T-helper 2 cell treated with Interferon-gamma antibody and Interleukin-4, amounts not matched to agents 100 ng/mL and 5 ng/mL, for 36 hours (primary cell): ENCODE measurements around the gene ADGRG1. TPM values are rescaled to one million over a fixed set of nuclear protein-coding genes. Genes with fewer than 3 reads are reported as not detected.

Experiments
- intact Hi-C: fragments of 100-400 bp; cut with micrococcal nuclease; formaldehyde crosslinking; loops from one replicate; pipeline ENCODE4 v1.15.1; 2023
- total RNA-seq: library from RNA; stranded (reverse); gene quantifications from 2 replicates; pipeline ENCODE4 v1.2.3, GENCODE V29; 2022

Gene ADGRG1
- total RNA-seq, 1 donor from 2014 or later: 2.4 TPM

- intact Hi-C loops: no loop called here
Measured at GRCh38 chr16:57679016-57679415, 50.6 kb downstream of the ADGRG1 start.

DNA sequence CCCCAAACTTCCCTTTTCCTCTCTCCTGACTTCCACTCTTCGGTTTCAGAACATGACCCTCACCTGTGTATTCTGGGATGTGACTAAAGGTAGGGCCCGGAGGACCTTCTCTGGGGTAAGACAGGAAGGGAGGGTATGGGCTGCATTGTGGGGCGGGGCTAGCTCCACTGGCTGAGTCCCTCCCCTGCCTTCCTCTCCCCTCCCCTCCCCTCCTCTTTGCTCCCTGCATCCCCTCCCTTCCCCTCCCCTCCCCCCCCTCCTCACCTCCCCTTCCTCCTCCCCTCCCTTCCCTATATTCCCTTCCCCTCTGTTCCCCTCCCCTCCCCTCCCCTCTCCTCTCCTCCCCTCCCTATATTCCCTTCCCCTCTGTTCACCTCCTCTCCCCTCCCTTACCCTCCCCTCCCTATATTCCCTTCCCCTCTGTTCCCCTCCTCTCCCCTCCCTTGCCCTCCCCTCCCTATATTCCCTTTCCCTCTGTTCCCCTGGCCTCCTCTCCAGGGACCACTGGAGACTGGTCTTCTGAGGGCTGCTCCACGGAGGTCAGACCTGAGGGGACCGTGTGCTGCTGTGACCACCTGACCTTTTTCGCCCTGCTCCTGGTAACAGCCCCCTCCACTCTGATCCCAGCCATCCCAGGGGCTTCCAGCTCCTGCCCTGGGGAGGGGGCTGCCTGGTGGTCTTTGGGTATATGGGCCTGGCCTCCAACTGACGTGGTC, 51.5 kb downstream of the ADGRG1 start:
- intact Hi-C loops: no loop called here

- intact Hi-C loops: no loop called here
Measured at GRCh38 chr16:57680842-57681375, 52.5 kb downstream of the ADGRG1 start.

DNA sequence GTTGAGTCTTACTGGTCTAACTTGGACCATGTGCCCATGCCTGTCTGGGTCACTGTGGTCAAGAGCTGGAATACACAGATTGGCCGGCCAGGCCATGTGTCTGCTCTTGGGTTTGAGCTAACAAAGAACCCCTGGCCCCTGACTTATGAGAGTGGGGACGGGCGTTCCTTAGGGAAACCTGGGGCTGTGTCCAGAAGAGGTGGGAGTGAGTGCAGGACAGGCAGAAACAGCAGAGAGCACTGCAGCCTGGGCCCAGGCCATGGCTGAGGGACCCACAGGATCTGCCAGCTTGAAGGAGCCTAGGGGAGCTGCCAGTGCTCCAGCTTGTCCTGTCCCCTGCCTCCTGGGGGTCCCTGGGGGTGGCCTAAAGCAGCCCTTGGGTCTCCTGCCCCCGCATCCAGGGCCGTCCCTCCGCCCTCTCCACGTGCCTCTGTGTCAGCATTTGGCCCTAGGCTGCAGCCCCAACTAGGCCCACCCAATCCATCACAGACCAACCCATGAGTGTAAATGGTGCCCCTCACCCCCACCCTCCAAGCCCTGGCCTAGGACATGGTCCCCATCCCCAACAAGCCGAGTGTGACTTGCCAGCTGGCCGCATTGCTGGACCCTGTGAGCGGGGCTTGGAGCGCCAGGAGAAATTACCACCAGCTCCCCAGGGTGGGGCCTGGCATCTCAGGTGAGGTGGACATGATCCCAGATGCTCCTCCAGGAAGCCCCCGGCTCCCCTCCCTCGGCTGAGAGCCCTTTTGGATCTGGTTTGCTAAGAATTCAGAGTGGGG, 53.7 kb downstream of the ADGRG1 start:
- intact Hi-C loops: no loop called here

GRCh38 chr16:57682809-57683635, 54.6 kb downstream of the ADGRG1 start:
- intact Hi-C loops: no loop called here

DNA sequence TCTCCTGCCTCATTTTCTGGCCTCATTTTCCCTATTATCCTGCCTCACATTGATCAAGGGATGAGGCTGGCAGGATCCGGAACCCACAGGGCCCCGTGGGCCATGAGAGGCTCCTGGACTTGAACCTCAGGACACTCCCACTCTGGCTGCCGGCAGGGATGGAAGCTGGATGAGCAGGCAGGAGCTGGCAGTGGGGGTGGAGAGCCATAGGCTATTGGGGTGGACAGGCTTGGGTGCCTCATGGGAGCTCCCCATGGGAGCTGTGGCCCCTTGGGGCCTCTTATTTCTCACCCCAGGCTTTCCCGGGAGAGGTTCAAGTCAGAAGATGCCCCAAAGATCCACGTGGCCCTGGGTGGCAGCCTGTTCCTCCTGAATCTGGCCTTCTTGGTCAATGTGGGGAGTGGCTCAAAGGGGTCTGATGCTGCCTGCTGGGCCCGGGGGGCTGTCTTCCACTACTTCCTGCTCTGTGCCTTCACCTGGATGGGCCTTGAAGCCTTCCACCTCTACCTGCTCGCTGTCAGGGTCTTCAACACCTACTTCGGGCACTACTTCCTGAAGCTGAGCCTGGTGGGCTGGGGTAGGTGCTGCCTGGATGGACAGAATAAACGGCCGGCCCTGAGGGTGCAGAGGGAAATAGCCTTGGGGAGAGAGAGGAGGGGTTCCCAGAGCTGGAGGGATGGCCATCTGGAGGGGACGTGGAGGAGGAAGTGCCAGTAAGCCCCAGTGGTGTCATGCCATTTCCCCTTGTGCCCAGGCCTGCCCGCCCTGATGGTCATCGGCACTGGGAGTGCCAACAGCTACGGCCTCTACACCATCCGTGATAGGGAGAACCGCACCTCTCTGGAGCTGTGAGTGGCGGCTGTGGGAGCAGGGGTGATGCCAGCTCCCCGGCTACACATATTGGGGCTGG, 55.5 kb downstream of the ADGRG1 start:
- intact Hi-C loops: no loop called here

DNA sequence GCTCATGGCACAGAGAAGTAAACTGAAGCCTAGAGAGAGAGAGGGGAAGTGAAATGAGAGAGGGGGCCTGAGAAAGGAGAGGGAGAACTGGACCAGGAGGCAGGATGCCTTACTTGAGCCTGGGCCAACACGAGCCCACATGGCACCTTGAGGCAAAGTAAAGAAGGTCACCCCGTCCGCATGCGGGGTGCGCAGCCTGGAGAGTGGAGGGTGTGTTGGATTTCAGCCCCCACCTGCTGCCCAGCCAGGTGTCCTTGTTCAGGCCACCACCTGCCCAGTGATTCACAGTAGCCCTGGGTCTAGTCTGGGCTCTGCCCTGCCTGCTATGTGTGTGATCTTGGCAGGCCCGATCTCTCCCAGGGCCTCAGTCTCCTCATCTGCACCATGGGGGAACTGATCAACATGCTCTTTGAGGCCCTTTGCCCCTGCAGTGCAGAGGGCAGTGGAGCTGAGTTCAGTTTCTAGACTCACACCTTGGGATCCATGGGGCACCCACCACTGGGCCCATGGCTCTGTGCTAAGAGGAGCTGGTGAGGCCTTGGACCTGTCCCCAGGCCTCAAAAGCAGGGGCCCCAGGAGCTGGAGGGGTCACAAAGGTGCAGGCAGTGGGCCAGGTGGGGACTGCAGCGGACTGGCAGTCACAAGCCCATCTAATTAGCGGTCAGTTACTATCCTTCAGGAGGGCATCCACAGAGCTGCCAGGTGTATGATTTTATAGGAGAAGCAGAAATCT, 56.4 kb downstream of the ADGRG1 start:
- intact Hi-C loops: no loop called here

DNA sequence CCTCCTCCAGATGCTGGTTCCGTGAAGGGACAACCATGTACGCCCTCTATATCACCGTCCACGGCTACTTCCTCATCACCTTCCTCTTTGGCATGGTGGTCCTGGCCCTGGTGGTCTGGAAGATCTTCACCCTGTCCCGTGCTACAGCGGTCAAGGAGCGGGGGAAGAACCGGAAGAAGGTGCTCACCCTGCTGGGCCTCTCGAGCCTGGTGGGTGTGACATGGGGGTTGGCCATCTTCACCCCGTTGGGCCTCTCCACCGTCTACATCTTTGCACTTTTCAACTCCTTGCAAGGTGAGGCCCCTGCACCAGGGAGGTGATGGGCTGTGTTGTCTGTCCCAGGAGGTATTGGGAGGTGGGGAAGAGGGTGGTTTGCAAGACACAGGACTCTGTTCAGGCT, 57.2 kb downstream of the ADGRG1 start:
- intact Hi-C loops: no loop called here

- intact Hi-C loops: no loop called here
Measured at GRCh38 chr16:57686577-57686976, 58.1 kb downstream of the ADGRG1 start.

DNA sequence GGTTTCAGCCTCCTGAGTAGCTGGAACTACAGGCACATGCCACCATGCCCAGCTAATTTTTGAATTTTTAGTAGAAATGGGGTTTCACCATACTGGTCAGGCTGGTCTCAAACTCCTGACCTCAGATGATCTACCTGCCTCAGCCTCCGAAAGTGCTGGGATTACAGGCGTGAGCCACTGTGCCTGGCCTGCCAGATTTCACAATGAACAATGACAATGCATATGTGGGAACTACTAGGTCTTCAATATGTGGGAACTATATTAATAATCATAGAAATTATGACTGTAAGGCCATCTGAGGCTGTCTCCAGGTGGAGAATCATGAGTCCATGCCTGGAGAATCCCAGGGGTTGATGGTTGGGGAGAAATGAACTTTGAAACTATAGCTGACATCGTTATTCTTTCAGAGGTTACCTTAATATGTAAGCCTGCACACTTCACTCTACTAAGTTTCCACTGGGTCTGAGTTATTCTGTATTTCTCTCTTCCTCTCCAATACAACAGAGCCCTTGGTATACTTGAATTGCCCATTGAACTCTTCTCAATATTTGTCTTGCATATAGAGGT, 59.0 kb downstream of the ADGRG1 start:
- intact Hi-C loops: no loop called here

- intact Hi-C loops: no loop called here
Measured at GRCh38 chr16:57688487-57688986, 60.1 kb downstream of the ADGRG1 start.

GRCh38 chr16:57688987-57689761, 60.7 kb downstream of the ADGRG1 start:
- intact Hi-C loops: no loop called here

DNA sequence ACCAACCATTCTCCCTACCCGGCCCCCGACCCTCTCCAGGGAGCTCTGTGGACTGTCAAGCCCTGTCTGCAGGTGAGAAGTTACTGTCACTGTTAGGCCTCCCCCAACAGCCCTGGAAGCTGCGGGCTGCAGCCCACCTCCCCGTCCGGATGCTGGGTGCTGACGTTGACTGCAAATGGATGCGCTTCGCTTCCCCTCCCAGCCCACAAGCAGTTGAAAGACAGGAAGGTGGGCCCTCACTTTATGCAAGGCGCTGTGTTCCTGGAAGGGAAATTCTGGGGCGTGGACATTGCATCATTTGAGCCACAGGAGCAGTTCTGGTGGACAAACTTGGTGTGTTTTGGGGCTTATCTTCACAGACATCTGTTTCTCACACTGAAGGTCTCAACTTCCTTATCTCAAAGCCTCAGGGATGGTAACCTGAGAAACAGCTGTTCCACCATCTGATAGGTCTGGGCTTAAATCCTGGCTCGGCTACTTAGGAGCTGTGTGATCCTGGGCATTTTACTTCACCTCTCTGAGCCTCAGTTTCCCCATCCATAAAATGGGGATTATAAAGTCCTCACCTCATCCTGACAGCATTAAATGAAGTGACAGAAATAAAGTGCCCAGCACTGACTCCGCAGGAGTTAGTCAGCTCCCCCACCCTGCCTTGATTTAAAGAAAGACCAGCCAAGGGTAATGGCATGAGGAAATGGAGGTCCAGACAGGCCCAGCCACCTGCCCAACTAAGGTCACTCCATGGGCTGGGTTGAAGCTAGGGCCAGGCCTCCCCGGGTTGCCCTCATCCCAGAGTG, 61.5 kb downstream of the ADGRG1 start:
- intact Hi-C loops: no loop called here

DNA sequence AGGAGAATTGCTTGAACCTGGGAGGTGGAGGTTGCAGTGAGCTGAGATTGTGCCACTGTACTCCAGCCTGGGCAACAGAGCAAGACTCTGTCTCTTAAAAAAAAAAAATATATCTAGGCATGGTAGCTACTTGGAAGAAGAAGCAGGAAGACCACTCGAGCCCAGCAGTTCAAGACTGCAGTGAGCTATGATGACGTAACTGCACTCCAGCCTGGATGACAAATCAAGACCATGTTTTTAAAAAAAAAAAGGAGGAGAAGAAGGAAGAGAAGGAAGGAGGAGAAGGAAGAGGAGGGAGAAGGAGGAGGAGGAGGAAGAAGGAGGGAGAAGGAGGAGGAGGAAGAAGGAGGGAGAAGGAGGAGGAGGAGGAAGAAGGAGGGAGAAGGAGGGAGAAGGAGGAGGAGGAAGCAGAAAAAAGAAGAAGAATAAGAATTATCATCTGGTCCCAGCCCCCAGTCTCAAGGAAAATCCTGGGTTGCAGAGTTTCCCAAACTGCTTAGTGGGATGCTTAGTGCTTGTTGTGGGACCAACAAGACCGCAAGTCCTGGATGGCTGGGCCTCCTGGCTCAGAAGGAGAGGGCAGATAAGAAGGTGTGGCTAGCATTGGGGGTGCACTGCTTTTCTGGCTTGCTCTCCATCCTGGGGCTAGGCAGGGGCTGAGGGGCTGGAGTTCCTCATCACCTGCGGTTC, 62.5 kb downstream of the ADGRG1 start:
- intact Hi-C loops: no loop called here

DNA sequence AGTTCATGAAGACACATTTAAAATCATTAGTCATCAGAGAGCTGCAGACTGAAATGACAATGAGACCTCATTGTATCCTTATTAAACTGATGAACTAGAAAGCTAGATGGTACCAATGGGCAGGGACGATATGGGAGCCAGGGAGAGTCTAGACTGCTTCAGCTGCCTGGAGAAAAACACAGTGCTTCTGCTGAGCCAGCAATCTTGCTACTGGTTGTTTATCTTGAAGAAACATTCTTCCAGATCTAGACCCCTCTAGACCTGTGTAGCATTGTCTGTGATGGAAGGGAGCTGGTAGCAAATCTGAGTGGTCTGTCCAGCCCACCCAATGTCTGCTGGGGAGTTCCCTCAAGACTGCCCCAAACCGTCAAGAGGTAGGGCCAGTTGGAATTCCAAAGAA, 64.2 kb downstream of the ADGRG1 start:
- intact Hi-C loops: no loop called here

GRCh38 chr16:57693550-57693949, 65.1 kb downstream of the ADGRG1 start:
- intact Hi-C loops: no loop called here

DNA sequence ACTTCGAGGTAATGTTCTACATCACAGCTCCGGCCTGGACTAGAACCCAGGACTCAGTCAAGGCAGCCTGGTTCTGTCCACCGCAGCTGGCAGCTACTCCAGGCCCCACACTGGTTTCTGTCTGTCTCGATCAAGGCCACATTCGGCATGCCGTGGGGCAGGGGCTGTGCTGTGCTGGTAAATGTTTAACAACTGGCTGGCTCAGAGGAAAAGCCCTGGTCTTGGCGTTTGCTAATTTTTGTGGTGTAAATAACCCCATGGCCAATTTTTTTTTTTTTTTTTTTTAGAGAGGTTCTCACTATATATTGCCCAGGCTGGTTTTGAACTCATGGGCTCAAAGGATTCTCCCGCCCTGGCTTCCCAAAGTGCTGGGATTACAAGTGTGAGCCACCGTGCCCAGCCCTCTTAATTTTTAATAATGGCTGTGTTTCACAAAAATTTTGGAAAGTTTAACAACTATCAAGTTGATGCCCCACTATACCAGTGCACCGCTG, 65.8 kb downstream of the ADGRG1 start:
- intact Hi-C loops: no loop called here
